Activated CD4-positive, alpha-beta T cell treated with anti-CD3 and anti-CD28 coated beads, Interleukin-2, Interleukin-4, amounts not matched to agents 100 ng/mL and 50 ng/mL, durations not matched to agents 16 hours and 8 hours (primary cell): ENCODE measurements around the gene LTF.
"Not testable (repeated sequence)": the region's sequence is repeated elsewhere in the genome, so short reads cannot be mapped to it uniquely, and the experiment has no call there.

Experiments used
- DNase-seq: peaks from one replicate; pipeline ENCODE4 v3.0.0-alpha.2; 2020; ENCODE audit warnings: low spot score

LTF gene

DNA sequence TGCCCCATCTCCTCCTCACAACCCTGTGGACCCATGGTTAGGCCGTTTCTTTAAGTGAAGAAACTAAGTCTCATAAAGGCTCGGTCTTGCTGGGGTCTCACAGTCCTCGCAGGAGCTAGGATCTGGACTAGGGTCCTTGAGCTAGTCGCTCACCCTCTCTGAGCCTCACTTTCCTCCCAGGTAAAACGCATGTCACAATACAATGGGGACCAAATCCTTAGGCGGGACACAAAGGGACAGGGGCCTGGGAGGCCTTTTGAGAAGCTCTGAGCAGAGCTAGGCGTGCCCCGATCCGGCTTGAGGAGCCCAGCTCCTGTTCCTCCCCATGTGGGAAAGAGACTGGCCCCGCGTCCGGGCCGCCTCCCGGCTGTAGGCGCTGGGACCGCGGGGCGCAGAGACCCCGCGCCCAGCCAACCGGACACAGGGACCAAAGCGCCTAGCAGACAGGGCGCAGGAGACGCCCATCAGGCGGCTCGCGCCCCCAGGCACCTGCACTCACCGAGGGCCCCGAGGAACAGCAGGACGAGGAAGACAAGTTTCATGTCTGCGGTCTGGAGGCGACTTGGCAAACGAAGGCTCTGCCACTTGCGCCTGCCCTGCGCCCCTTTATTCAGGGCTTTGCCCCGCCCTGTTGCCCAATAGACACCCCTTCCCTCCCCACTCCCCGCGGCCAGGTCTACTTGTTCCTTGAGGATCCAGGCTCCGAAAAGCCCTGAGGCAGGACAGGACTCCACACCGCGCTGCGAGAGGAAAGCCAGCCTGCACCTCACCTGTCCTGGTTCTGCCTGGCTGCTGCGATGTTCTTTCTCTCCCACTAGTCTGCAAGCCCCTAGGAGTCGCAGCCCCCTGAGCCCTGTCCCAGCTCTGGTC lies at the start of gene LTF:
TSS of gene LTF (minus strand) at position 580 of the 870 bp plus-strand sequence. CDS start at position 542, 38 bp downstream.
- DNase-seq = no peak

DNA sequence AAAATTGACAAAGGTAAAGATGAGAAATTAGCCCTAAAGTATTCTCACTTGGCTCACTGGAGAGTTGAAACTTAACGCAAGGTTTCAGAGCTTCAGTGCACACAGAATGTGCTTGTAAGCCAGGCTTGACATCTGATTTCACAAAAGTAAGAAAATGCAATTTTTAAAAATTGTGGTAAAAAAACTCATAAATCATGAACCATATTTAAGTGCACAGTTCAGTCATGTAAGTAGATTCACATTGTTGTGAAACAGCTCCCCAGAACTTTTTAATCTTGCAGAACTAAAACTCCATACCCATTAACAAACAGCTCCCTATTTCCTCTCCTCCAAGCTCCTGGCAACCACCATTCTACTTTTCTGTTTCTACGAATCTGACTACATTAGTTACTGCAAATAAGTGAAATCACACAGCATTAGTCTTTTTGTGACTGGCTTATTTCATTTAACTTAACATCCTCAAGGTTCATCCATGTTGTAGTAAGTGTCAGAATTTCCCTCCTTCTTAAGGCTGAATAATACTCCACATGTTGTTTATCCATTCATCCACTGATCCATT lies 47.6 kb upstream of the LTF start:
- no peak for DNase-seq

DNA sequence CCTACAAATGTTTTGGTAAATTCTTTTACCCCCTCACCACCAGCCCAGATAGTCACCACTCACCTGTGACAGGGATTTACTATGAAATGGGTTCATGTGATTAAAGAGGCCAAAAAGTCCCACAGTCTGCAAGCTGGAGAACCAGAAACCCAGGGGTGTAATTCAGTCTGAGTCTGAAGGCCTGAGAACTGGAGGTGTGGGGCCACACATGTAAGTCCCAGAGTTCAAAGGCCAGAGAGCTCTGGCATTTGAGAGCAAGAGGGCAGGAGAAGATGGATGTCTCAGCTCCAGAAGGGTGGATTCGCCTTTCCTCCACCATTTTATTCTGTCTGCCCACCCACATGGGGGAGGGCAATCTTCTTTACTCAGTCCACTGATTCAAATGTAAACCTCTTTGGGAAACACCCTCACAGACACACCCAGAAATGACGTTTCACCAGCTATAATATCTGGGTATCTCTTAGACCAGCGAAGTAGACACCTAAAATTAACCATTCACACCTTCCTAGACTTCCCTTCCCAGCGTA lies 45.0 kb upstream of the LTF start:
- no peak for DNase-seq

DNA sequence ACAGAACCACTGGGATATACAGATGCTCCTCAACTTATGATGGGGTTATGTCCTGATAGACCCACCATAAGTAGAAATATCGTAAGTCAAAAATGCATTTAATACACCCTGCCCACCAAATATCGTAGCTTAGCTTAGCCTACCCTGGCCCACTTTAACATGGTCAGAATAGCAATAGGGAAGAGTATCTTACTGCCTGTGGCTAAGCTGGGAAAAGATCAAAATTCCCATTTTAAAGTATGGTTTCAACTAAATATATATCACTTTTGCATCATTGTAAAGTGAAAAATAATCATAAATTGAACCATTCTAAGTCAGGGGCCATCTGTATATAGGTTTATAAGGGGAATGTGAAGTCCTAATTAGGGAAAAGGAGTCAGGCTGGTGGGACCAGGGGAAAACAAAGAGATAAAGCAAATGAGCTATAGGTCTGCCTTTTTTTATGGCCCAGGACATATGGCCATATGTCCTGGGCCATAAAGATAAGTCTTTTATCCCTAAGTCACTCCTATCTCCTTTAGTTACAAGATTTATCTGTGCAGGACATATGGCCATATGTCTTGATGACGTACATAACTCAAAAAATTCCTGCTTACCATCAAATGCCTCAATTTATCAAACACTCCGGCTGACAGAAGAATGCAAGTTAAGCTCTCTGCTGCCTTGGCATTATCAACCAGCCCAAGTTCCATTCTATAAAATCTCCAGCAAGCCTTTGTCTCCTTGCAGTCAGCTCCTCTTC lies 44.3 kb upstream of the LTF start:
- no peak for DNase-seq

DNA sequence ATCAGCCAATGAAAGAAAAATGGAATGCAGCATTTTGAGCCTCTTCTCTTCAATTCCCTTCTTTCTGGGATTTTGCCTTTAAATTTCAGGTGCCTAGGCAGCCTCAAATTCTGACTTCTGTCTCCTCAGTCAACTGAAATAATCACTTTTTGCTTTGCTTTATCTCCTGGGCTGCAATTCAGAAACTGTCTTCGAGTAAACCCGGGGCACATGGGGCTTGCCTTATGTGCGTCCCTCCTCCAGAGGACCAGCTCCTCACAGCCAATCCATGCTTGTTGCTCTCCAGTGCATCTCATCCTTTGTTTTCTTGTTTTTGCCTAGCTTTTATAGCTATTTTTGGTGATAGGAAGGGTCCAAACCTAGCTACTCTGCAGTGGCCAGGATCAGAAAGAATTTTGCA lies 41.8 kb upstream of the LTF start:
- DNase-seq = no peak

DNA sequence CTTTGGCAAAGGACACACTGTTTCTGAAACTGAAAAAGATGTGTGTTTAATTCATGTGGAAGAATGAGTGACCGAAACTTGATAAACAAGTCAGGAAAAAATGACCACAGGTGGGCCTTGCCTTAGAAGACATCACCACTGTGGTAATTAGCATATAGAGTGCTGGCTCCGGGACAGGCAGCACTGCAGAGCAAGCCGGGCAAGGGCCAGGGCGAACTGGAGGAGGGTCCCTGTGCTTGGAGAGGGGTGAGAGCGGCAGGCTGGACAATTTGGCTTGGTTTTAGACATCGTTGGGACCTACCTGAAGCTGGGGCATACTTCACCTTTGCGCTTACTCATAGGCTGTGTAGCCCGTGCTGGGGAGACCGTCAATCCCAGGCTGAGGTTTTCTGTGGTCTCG lies 41.2 kb upstream of the LTF start:
- DNase-seq = no peak

DNA sequence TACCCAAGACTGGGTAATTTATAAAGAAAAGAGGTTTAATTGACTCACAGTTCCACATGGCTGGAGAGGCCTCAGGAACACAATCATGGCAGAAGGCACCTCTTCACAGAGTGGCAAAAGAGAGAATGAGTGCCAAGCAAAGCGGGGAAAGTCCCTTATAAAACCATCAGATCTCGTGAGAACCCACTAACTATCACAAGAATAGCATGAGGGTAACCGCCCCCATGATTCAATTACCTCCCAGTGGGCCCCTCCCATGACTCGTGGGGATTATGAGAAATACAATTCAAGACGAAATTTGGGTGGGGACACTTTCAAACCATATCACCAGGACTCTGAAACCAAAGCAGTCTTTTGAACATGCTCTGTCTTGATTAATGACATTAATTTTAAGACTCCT lies 40.1 kb upstream of the LTF start:
- DNase-seq = peak; percentile 6

DNA sequence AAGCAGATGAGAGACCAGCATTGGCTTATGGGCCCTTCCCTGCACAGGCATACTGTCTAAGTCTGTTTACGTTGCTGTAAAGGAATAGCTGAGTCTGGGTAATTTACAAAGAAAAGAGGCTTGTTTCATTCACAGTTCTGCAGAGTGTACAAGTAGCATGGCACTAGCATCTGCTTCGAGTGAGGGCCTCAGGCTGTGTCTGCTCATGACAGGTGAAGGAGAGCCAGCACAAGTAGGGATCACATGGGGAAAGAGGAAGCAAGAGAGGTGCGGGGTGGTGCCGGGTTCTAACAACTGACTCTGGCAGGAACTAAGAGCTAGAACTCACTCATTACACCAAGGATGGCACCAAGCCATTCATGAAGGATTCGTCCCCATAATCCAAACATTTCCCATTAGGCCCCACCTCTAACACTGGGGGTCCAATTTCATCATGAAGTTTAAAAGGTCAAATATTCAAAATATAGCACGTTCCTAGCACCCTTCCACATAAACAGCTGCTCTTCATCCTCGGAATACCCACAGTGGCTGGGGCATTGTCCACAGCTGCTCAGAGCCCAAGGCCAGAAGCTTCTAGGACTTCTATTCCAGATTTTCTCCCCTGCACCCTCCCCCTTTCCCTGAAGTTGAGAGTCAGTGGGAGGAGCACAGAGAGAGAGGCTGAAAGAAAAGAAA lies 38.6 kb upstream of the LTF start:
- no peak for DNase-seq

DNA sequence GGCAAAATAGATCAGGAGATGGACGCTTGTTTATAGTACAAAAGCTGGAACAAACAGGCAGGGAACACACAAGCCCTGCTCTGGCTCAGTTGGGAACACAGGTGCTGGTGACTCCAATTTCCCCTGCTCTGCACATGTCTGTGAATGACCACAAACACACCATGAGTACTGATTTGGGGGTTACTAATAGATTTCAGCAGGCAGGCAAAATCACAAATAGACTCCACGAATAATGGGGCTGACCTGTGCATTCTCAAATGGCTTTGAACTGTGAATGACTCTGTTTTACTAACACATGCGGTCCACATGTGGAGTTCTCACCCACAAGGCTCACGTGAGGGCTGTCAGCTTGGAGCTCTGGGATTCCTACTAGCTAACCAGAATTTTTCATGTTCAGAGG lies 37.0 kb upstream of the LTF start:
- no peak for DNase-seq

DNA sequence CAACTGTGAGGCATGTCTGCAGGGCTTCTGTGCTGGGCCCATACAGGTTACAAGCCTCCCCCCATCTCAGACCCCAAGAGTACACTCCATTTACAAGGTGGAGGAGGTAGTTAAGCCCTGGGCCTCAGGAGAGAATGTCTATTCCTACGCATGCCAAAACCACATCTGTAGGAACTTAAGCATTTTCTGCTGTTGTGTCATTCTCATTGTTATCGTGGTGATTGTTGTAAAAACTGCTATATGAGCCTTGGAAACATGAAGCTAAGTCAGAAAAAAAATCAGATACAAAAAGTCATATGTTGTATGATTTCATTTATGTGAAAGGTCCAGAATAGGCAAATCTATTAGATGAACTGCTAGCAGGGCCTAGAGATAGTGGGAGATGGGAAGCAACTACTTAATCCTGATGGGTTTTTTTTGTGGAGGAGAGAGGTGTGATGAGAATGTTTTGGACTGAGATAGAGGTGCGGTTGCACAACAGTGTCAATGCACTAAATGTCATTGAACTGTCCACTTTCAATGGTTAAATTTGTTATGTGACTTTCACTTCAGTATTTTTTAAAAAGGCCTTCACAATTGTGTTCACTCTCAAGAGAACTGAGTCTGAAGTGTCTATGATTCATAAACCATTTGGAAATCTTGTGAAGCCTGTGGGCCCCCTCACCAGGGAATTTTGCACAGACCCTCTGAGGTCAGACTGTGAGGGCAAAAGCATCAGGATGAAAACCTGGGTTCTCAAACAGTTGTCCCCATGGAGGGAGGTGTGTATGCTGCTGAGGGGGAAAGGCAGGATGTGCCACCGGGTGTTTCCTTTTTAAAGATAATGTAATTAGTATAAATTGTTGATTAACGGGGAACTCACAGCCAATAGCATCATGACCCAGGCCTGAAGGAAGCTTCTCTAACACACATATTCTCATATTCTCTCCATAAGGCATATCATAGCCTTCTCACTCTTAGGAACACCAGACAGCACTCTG lies 36.2 kb upstream of the LTF start:
- no peak for DNase-seq

DNA sequence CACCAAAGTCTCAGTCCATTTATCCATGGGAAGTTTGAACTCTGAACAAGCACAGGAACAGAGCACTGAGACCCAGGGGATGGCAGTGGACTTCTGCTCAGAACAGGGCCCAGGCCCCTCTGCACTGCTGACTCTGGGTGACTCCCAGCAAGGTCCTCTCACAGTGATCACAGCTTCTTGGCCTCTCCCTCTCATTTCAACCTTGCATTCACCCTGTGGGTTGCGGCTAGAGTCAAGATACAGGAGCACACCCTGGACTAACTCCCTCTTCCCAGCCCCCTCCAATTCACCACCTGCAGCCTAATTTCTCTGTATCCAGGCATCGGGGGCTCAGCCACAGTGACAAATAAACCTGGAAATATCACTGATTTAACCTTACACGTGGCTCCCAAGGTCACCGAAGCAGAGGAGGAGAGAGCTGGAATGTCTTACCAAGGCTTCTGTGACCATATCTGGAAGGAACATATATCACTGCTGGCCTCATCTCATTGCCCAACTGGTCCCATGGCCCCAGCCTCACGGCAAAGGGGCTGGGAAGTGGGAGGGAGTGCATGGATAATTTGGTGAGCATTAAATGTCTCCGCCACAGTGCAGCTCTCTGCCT lies 34.3 kb upstream of the LTF start:
- DNase-seq = no peak

DNA sequence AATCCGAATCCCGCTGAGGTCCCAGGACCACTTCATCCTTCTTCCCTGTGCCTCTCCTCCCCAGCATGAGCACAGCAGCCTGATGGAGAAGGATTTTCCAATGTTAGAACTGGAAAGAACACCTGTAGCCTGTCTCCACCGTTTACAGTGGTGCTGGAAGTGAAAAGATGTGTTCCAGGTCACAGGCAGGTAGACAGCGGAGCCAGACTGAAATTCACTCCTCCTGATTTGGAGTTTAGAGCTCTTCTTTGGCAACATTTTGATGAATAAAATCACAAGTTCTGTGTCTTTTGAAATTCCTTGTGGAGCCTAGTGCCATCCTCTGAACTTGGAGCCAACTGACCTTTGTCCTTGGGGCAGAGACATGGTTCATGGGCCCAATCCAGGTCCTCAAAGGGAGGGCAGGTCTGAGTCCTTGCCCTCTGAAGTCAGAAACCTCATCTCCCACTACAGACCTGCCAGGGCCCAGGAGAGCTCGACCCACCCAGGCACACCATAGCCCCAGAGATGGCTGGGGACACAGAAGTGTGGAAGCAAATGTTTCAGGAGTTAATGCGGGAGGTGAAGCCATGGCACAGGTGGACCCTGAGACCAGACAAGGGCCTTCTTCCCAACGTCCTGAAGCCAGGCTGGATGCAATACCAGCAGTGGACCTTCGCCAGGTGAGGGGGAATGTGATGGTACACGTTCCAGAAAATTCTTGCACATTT lies 33.0 kb upstream of the LTF start, which contains the start of gene RTP3:
TSS of gene RTP3 (plus strand) at position 421 of the 710 bp plus-strand sequence. CDS start at position 508, 87 bp downstream.
- DNase-seq = no peak

DNA sequence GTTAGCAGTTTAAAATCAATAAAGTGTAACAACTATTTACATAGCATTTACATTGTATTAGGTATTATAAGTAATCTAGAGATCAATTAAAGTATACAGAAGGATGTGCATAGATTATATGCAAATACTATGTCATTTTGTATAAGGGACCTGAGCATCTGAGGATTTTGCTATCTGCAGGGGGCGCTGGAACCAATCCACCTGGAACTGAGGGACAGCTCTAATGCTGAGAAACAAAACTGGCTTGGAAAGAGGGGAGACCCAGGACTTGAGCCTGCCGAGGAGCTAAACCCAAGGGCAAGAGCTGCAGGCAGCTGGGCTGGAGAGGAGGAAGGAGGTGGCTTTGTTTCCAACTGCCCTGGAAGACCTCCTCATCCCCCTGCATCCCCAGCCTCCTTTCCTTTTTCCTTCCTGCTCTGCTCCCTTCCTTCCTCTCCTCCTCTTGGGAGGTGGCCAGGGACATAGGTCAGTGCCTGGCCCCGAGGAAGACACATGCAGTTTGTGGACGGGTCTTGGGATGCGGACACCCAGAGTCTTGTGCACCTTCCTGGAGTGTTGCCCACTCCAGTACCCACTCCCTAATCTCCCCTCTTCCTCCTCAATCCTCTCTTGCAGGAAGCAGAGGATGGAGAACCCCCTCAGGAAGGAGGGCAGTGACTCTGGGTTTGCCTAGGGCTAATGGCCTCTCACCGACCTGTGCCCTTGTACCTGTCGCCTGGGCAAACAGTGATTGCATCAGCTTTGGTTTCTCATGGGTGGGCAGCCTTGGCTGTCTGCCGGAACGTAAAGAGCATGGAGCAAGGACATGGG lies 32.2 kb upstream of the LTF start:
- DNase-seq = peak; percentile 18

DNA sequence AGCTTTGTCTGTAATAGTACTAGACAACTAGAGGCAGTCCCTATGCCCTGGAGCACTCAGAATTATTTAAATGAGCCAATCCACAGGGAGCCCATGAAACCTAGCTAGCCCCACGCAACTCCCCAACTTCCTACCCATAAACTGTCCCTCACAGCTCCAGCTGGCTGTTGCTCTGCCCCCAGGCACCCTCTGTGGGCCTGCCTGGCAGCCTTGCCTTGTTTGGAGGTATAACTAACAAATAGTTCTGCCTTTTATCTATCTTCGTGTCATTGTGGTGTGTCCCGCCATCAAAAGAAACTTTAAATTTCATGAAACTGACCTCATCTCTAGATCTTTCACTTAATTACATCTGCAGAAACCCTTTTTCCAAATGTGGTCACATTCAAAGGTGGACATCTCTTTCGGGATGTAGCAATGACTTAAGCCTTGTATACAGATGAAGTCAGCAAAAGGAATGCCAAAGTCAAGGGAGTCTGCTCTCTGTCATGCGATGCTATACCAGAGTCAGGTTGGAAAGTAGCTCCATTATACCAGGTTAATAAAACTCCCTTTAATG lies 31.3 kb upstream of the LTF start:
- DNase-seq = no peak

DNA sequence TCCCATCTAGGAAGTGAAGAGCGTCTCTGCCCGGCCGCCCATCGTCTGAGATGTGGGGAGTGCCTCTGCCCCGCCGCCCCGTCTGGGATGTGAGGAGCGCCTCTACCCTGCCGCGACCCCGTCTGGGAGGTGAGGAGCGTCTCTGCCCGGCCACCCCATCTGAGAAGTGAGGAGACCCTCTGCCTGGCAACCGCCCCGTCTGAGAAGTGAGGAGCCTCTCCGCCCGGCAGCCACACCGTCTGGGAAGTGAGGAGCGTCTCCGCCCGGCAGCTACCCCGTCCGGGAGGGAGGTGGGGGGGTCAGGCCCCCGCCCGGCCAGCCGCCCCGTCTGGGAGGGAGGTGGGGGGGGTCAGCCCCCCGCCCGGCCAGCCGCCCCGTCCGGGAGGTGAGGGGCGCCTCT lies 29.8 kb upstream of the LTF start:
- DNase-seq = not testable (repeated sequence)

DNA sequence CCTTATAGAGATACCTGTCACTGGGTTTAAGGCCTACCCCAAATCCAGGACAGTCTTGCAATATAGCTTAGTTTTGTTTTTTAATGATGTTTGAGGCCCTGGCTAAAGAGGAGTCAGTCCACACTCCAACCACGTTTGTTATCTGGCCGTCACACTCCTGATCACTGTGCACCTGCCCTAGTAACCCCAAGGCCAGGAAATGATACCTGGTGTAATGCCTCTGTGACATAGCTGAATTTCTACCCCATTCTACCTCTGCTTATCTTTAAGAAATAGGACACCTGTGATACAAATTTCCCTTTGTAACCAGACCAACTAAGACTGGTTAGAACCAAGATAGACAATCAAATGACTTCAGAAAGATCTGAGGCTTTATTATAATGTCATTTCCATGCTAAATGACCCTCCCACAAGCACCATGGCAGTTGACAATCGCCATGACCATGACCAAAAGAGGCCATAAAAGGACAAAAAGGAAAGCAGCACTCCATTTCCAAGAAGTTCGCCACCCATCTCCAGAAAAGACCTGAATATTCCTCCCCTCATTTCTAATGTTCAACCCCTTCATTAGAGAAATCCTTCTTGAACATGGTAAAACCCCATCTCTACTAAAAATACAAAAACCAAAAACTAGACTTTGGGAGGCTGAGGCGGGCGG lies 28.3 kb upstream of the LTF start:
- DNase-seq = no peak

DNA sequence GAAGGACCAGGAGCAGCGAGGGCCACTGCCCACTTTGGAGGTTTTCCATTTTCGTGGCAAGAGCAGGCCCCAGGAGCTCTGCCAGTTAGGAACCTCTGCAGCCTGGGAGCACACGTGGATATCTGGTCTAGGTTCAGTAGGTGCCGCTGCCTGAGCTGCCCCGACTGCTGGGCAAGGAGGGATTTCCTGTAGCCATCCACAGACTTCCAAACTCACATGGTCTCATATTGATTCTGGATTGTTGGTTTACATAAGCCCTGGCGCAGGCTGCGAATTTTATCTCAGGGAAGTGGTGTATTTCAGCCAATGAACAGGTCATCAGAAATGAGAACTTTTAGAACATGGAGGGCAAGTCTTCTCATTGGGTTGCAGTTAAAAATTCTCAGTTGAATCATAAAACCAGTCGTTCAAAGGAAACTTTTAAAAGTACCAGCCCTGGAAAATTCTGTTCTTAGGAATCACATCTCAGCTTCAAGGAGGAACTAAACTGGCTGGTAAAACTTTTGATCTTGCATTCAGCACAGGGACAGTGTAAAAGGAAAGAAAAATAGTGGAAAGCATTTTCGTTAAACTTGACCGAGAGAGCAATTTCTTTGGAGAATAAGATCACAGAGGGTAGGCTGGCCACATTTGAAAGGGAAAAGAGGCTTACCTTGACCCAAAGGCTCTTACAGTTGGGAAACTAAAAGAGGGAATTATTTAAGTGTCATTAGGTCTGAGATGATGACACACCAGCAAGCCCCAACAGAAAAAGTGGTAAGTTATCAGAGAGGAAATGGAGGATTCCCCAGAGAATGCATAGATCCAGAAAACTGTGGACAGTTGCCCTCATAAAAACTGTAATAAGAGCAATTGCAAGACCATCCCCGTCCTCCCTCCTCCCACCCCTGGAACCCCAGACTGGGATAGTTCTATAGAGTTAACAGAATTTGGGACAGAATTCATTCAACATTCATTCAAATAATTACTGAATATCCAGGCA lies 26.7 kb upstream of the LTF start:
- no peak for DNase-seq
